Measurements from ENCODE around the gene FER1L5.

The FER1L5 gene

GRCh38 chr2:96642564-96643360, at the start of gene FER1L5:
FER1L5 (plus strand) TSS chr2:96642764; CDS start chr2:96642837, 73 bp downstream.
- Histone ChIP-seq H3K4me3 (ENCODE audit: low read length in 2 of 2) (peak within 1 kb of the TSS; percentile 25 to 54), H3K36me3 (ENCODE audit: control insufficient read depth in 2 of 2, insufficient read depth in 2 of 2, low read length in 2 of 2) (no peaks in the 10 kb centered on the region), H3K4me1 (ENCODE audit: control insufficient read depth, insufficient read depth, low read length) (peaks cover 5% of the 10 kb centered on the region), H3K9ac (ENCODE audit: low read length in 2 of 2) (peak within 1 kb of the TSS in 1 of 2 donors; percentile 29), H3K27me3 (ENCODE audit: control insufficient read depth in 1 of 2, insufficient read depth in 2 of 2, low read length in 2 of 2) (no peaks in the 10 kb centered on the region), H3K9me3 (ENCODE audit: control insufficient read depth in 2 of 2, low read length in 2 of 2) (no peaks in the 10 kb centered on the region), H3K27ac (ENCODE audit: low read length) (no peak within 1 kb of the TSS)

GRCh38 chr2:96594282-96594681, 48.3 kb upstream of the FER1L5 start:
- Histone ChIP-seq H3K27me3 (ENCODE audit: control insufficient read depth in 1 of 2, insufficient read depth in 2 of 2, low read length in 2 of 2) (no peaks in the 10 kb centered on the region), H3K4me3 (ENCODE audit: low read length in 2 of 2) (no peak overlapping the region), H3K36me3 (ENCODE audit: control insufficient read depth in 2 of 2, insufficient read depth in 2 of 2, low read length in 2 of 2) (peaks cover 42 to 50% of the 10 kb centered on the region in 2 donors), H3K9me3 (ENCODE audit: control insufficient read depth in 2 of 2, low read length in 2 of 2) (no peaks in the 10 kb centered on the region), H3K9ac (ENCODE audit: low read length in 2 of 2) (no peak overlapping the region), H3K27ac (ENCODE audit: low read length) (no peak overlapping the region), H3K4me1 (ENCODE audit: control insufficient read depth, insufficient read depth, low read length) (no peaks in the 10 kb centered on the region)

- Histone ChIP-seq H3K27me3 (ENCODE audit: control insufficient read depth in 1 of 2, insufficient read depth in 2 of 2, low read length in 2 of 2) (no peaks in the 10 kb centered on the region), H3K9me3 (ENCODE audit: control insufficient read depth in 2 of 2, low read length in 2 of 2) (no peaks in the 10 kb centered on the region), H3K4me1 (ENCODE audit: control insufficient read depth, insufficient read depth, low read length) (no peaks in the 10 kb centered on the region), H3K4me3 (ENCODE audit: low read length in 2 of 2) (no peak overlapping the region), H3K9ac (ENCODE audit: low read length in 2 of 2) (no peak overlapping the region), H3K36me3 (ENCODE audit: control insufficient read depth in 2 of 2, insufficient read depth in 2 of 2, low read length in 2 of 2) (peaks cover 43 to 51% of the 10 kb centered on the region in 2 donors), H3K27ac (ENCODE audit: low read length) (no peak overlapping the region)
Observed at GRCh38 chr2:96594691-96595152, 47.8 kb upstream of the FER1L5 start.

GRCh38 chr2:96596596-96596995, 46.0 kb upstream of the FER1L5 start:
- Histone ChIP-seq H3K9me3 (ENCODE audit: control insufficient read depth in 2 of 2, low read length in 2 of 2) (no peaks in the 10 kb centered on the region), H3K9ac (ENCODE audit: low read length in 2 of 2) (no peak overlapping the region), H3K27me3 (ENCODE audit: control insufficient read depth in 1 of 2, insufficient read depth in 2 of 2, low read length in 2 of 2) (no peaks in the 10 kb centered on the region), H3K27ac (ENCODE audit: low read length) (no peak overlapping the region), H3K36me3 (ENCODE audit: control insufficient read depth in 2 of 2, insufficient read depth in 2 of 2, low read length in 2 of 2) (peaks cover 56 to 64% of the 10 kb centered on the region in 2 donors), H3K4me1 (ENCODE audit: control insufficient read depth, insufficient read depth, low read length) (no peaks in the 10 kb centered on the region), H3K4me3 (ENCODE audit: low read length in 2 of 2) (no peak overlapping the region)

GRCh38 chr2:96599941-96600340, 42.6 kb upstream of the FER1L5 start:
- H3K36me3 ChIP-seq (ENCODE audit: control insufficient read depth in 2 of 2, insufficient read depth in 2 of 2, low read length in 2 of 2): peaks cover 63 to 68% of the 10 kb centered on the region in 2 donors

GRCh38 chr2:96601382-96602292, 40.9 kb upstream of the FER1L5 start:
- Histone ChIP-seq H3K4me3 (ENCODE audit: low read length in 2 of 2) (no peak overlapping the region), H3K36me3 (ENCODE audit: control insufficient read depth in 2 of 2, insufficient read depth in 2 of 2, low read length in 2 of 2) (peaks cover 65 to 71% of the 10 kb centered on the region in 2 donors), H3K4me1 (ENCODE audit: control insufficient read depth, insufficient read depth, low read length) (no peaks in the 10 kb centered on the region), H3K27ac (ENCODE audit: low read length) (no peak overlapping the region), H3K27me3 (ENCODE audit: control insufficient read depth in 1 of 2, insufficient read depth in 2 of 2, low read length in 2 of 2) (no peaks in the 10 kb centered on the region), H3K9ac (ENCODE audit: low read length in 2 of 2) (no peak overlapping the region), H3K9me3 (ENCODE audit: control insufficient read depth in 2 of 2, low read length in 2 of 2) (no peaks in the 10 kb centered on the region)

More at GRCh38 chr2:96599941-96600340, 42.6 kb upstream of the FER1L5 start:
- Histone ChIP-seq H3K9ac (ENCODE audit: low read length in 2 of 2) (no peak overlapping the region), H3K9me3 (ENCODE audit: control insufficient read depth in 2 of 2, low read length in 2 of 2) (no peaks in the 10 kb centered on the region), H3K4me3 (ENCODE audit: low read length in 2 of 2) (no peak overlapping the region), H3K27ac (ENCODE audit: low read length) (no peak overlapping the region), H3K27me3 (ENCODE audit: control insufficient read depth in 1 of 2, insufficient read depth in 2 of 2, low read length in 2 of 2) (no peaks in the 10 kb centered on the region), H3K4me1 (ENCODE audit: control insufficient read depth, insufficient read depth, low read length) (no peaks in the 10 kb centered on the region)

- Histone ChIP-seq H3K27ac (ENCODE audit: low read length) (no peak overlapping the region), H3K4me3 (ENCODE audit: low read length in 2 of 2) (no peak overlapping the region), H3K9ac (ENCODE audit: low read length in 2 of 2) (no peak overlapping the region), H3K36me3 (ENCODE audit: control insufficient read depth in 2 of 2, insufficient read depth in 2 of 2, low read length in 2 of 2) (peaks cover 71 to 76% of the 10 kb centered on the region in 2 donors), H3K27me3 (ENCODE audit: control insufficient read depth in 1 of 2, insufficient read depth in 2 of 2, low read length in 2 of 2) (no peaks in the 10 kb centered on the region), H3K4me1 (ENCODE audit: control insufficient read depth, insufficient read depth, low read length) (no peaks in the 10 kb centered on the region), H3K9me3 (ENCODE audit: control insufficient read depth in 2 of 2, low read length in 2 of 2) (no peaks in the 10 kb centered on the region)
Observed at GRCh38 chr2:96602330-96602823, 40.2 kb upstream of the FER1L5 start.

GRCh38 chr2:96604104-96604503, 38.5 kb upstream of the FER1L5 start:
- H3K4me3 ChIP-seq (ENCODE audit: low read length in 2 of 2): no peak overlapping the region
- H3K4me1 ChIP-seq (ENCODE audit: control insufficient read depth, insufficient read depth, low read length): no peaks in the 10 kb centered on the region
- H3K9ac ChIP-seq (ENCODE audit: low read length in 2 of 2): no peak overlapping the region
- H3K9me3 ChIP-seq (ENCODE audit: control insufficient read depth in 2 of 2, low read length in 2 of 2): no peaks in the 10 kb centered on the region
- H3K27me3 ChIP-seq (ENCODE audit: control insufficient read depth in 1 of 2, insufficient read depth in 2 of 2, low read length in 2 of 2): no peaks in the 10 kb centered on the region
- H3K36me3 ChIP-seq (ENCODE audit: control insufficient read depth in 2 of 2, insufficient read depth in 2 of 2, low read length in 2 of 2): peaks cover 83 to 86% of the 10 kb centered on the region in 2 donors
- H3K27ac ChIP-seq (ENCODE audit: low read length): no peak overlapping the region

GRCh38 chr2:96608469-96609455, 33.8 kb upstream of the FER1L5 start:
- no peaks in the 10 kb centered on the region for H3K27me3 ChIP-seq (ENCODE audit: control insufficient read depth in 1 of 2, insufficient read depth in 2 of 2, low read length in 2 of 2)
- H3K9ac ChIP-seq (ENCODE audit: low read length in 2 of 2): no peak overlapping the region
- H3K9me3 ChIP-seq (ENCODE audit: control insufficient read depth in 2 of 2, low read length in 2 of 2): no peaks in the 10 kb centered on the region
- peaks cover 81 to 89% of the 10 kb centered on the region in 2 donors for H3K36me3 ChIP-seq (ENCODE audit: control insufficient read depth in 2 of 2, insufficient read depth in 2 of 2, low read length in 2 of 2)
- H3K27ac ChIP-seq (ENCODE audit: low read length): no peak overlapping the region
- H3K4me1 ChIP-seq (ENCODE audit: control insufficient read depth, insufficient read depth, low read length): no peaks in the 10 kb centered on the region
- H3K4me3 ChIP-seq (ENCODE audit: low read length in 2 of 2): no peak overlapping the region

- H3K4me1 ChIP-seq (ENCODE audit: control insufficient read depth, insufficient read depth, low read length): peaks cover 2% of the 10 kb centered on the region
- no peaks in the 10 kb centered on the region for H3K9me3 ChIP-seq (ENCODE audit: control insufficient read depth in 2 of 2, low read length in 2 of 2)
- H3K36me3 ChIP-seq (ENCODE audit: control insufficient read depth in 2 of 2, insufficient read depth in 2 of 2, low read length in 2 of 2): peaks cover 33 to 41% of the 10 kb centered on the region in 2 donors
- no peak overlapping the region for H3K4me3 ChIP-seq (ENCODE audit: low read length in 2 of 2)
- no peak overlapping the region for H3K9ac ChIP-seq (ENCODE audit: low read length in 2 of 2)
- no peak overlapping the region for H3K27ac ChIP-seq (ENCODE audit: low read length)
- no peaks in the 10 kb centered on the region for H3K27me3 ChIP-seq (ENCODE audit: control insufficient read depth in 1 of 2, insufficient read depth in 2 of 2, low read length in 2 of 2)
Observed at GRCh38 chr2:96616128-96616527, 26.4 kb upstream of the FER1L5 start.

Data from stomach smooth muscle (tissue), 2 donors.